Activated T-helper 1 cell treated with Interleukin-2 at 50 U/mL for 16 hours (primary cell): Measurements from ENCODE around the gene ASB15.

ENCODE experiments used
- DNase-seq: peaks from one replicate; pipeline ENCODE4 v3.0.0-alpha.2; 2020; ENCODE audit warnings: low read depth

ASB15 gene

DNA sequence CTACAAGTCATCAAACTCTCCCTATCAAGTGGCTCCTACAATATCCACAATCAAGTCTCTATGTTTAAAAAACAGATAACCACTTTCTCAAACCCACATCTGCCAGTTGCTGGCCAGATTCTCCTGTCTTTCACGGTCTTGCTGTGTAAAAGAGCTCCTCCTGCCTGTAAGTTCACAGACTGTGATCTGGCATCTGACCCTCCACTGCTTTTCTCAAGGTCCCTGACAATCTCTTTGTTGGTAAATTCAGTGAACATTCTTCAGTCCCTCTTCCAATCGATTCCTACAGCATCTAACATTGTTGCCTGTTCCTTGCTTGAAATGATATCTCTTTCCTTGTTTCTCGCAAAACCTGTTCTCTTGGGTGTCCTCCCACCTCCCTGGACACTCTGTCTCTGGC lies 35.6 kb downstream of the ASB15 start:
- DNase-seq, result no peak

GRCh38 chr7:123637878-123638277 lies 36.3 kb downstream of the ASB15 start:
- no peak for DNase-seq

DNA sequence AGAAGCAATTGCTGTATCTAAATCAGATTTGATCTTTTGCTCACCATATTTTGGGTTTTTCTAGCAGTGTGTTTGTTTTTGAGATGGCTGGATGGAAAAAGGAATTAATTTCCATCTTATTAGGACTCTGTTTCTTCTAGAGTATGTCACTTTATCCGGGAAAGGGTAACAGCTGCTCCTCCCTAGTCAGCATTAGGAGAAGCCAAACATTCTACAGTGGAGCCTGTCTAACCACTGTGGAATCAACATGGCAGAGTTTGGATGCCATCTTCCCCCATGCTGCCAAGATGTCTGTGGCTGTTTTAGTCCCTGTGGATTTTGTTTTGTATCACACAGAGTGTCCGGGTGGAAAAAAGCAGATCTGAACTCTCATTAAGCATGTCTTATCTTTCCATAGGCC lies 38.0 kb downstream of the ASB15 start:
- DNase-seq, result no peak

GRCh38 chr7:123640583-123640982 lies 39.0 kb downstream of the ASB15 start:
- DNase-seq, result no peak

- DNase-seq, result no peak
These were observed 40.3 kb downstream of the ASB15 start for GRCh38 chr7:123641901-123642300.

DNA sequence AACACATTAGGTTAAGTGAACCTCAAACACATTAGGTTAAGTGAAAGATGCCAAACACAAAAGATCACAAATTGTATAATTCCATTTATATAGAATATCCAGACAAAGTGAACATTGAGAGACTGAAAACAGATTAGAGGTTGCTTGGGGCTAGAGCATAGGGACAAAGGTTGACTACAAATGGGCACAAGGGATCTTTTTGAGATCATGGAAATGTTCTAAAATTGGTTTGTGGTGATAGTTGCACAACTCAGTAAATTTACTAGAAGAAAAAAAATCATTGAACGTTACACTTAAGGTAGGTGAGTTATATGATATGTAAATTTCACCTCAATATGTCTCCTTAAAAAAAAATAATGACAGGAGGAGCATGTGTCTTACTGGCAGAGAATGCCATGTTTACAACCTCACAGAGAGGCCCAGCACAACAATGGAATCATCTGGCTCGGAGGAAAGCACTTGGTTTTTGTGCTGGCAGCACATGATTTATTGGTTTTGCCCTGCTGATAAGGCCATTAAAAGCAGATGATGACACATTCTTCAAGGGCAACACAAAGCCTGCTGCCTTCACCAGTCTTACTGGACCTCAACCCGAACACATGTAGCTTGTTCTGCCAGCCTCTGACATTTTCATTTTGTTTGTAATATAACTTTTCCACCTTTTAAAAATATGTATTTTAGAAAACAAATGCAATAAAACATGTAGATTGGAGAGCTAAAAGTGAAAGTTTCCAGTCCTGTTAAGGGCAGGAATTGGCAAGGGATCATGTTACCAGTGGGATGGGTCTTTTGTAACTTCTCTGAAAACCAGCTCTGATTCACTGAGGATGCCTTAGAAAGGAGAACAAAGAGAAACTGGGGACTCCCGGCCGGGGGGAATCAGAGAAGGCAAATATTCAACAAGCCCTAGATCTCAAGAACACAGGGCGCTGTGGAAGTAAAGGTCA lies 42.1 kb downstream of the ASB15 start:
- no peak for DNase-seq

DNA sequence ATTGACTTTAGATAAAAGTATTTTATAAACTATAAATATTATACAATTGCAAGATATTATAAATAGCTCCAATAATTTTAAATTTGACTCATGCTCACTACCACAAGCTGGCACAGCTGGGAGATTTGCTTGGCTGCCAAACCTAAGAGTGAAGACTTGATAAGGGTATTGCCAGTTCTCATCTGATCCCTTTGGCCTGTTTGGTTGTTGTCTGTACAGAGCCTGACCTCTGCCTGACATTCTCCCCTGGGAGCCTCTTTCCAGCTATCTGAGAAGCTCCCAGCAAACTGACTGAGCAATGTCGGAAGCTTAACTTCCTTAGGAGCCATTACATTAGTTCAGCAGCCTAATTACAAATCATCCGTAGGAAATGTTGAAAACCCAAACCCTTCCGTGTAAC lies 43.9 kb downstream of the ASB15 start:
- DNase-seq, result no peak

- DNase-seq, result no peak
These were observed 45.6 kb downstream of the ASB15 start for GRCh38 chr7:123647106-123647730.

DNA sequence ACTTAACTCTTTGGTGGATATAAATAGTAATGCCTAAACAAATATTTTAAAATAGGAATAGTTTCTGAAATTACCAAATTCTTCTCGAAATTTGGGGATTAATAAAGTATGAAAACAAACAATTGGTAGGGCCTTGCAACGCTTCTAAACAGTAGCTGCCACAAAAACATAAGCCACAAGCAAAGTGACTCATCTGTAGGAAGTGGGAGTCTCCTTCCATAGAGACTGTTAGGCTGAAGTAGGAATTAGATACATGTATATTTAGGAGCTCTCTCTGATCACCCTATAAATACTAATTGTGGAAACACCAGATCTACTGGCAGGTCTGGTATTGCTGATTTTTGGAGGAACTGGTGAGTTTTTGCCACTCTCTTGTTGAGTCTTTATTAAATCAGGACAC lies 48.3 kb downstream of the ASB15 start:
- no peak for DNase-seq

GRCh38 chr7:123650595-123650994 lies 49.0 kb downstream of the ASB15 start:
- no peak for DNase-seq

DNA sequence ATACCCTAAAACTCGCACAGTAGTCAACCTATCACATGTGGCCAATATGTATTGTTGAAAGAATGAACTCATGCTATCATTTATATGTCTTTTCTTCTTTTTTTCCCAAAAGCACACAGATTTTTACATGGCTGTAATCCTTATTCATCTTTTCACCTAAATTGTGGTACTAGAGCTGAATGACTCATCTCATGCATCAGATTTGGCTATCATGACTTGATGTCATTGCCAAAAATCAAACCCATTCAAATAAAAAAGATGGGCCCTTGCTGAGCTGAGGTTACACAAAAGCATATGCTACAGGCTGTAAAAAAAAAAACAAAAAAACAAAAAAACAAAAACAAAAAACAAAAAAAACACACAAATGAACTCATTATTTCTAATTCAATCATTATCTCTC lies 50.8 kb downstream of the ASB15 start:
- no peak for DNase-seq

DNA sequence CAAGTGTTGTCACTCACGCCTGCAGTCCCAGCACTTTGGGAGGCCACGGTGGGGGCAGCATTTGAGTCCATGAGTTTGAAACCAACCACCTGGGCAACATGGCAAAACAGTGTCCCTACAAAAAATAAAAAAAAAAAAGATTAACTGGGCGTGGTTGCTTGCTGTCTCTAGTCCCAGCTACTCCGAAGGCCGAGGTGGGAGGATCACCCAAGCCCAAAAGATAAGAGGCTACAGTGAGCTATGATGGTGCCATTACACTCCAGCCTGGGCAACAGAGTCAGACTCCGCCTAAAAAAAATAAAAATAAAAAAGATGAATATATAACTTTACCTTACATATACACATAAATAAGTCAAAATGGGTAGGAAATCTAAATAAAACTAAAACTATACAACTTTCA lies 51.5 kb downstream of the ASB15 start:
- DNase-seq, result no peak

DNA sequence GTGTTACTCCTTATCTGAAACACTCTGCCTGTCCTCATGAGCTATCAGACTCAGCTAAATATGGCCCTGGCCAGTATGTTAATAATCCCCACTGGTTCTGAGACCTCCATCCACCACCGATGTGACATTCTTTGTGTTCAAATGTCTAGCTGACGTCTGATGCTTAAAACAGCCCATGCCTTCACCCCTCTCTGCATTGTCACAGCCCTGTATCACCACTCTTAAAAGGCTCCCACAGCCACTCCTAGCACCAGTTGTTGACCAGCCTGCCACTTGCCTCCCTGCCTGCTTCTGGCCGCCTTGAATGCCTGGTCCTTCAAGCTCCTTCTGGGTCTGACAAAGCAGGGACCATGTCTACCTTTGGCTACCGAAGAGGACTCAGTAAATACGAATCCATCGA lies 54.0 kb downstream of the ASB15 start, which contains the start of gene LMOD2:
TSS of gene LMOD2 (plus strand) at position 253 of the 400 bp plus-strand sequence. CDS start at position 351, 98 bp downstream.
- no peak for DNase-seq

DNA sequence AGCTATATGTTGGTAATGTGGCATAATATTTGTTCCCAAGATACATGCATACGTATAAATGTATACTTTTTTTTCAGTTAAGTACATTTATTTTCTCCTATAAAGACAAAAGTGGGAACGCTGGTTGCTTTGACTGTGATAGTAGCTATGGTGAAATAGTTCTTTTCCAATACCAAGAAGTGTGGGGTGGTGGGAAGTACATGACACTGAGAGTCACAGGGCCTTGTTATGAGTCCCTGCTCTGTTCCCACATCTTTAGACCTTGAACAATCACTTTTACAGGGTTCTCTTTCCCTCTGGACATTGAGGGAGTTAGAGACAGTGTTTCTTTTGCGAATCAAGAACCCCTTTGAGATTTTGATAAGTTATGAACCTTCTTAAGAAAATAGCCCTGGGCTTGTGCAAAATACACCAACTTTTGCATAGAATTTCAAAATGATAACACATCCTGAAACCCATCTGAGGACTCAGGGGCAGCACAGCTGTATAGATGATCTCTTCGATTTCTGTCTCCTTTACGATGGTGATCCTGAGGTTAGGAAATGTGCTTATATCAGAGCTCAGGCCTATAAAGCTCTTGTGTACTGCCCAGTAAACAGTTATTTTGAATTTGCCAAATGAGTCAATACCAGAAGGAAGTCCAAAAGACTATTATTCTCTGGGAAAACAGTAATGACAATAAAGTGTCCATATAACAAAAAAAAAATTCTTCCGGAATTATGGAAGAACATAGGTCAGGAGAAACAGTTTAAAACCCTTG lies 55.1 kb downstream of the ASB15 start:
- no peak for DNase-seq

GRCh38 chr7:123657304-123657685 lies 55.7 kb downstream of the ASB15 start:
- no peak for DNase-seq

DNA sequence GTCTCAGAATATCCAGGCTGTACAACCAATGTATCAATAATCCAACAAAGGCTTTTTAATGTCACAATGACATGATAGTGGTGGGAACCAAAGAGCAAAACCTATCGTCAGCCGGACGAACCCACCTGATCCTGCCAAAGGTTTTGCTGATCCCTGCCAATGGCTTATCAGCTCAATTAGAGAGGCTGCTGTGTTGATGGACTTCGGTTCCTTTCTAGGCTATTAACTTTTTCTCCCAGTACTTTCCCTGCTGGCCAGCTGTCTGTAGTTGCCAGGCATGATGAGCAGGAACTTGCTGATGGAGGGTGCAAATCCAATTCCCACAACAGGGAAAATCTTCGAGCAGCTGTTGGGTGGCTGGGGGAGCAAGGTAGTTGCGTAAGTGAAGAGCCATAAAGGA lies 56.4 kb downstream of the ASB15 start:
- DNase-seq, result no peak

DNA sequence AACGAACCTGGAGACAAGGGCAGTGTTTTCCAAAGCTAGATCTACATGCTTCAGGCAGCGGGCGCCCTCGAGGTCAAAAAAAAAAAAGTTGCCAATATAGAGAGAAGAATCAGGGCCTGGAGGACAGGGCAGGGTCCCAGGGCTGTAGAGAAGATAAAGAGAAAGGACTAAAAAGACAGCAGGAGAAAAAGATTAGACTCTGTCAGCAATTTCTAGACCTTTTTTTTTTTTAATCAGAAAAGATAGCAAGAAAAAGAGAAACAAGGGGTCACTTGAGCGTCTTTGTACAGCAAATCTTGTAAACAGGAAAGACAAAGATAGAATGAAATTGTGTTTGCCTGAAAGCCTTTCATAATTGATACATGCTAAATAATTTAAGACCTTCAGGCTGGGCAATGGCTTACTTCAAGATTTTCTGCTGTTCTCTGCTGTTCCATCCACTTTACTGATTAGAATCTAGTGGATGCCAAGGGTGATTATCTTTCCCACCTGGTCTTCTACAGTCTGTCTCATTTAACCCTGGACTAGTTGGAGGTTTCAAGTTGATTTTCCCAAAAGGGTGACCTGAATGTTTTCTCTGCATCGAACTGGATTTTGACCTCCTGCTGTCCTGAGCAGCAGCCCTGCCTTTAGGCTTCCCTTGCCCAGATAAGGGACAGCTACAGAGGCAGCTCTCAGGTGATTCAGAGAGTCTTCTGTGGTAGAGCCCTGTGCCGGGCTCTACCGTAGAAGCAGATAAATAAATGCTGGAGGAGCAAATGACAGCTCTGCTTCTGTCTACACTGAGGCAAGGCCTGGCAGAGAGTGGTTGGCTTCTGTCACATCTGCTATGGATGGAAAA lies 59.1 kb downstream of the ASB15 start:
- no peak for DNase-seq

DNA sequence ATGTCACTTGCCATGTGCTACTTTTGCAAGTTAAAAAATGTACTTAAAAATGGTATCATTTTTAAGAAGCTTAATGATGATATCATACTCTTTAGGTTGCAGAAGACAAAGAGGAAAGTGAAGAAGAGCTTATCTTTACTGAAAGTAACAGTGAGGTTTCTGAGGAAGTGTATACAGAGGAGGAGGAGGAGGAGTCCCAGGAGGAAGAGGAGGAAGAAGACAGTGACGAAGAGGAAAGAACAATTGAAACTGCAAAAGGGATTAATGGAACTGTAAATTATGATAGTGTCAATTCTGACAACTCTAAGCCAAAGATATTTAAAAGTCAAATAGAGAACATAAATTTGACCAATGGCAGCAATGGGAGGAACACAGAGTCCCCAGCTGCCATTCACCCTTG lies 60.1 kb downstream of the ASB15 start:
- no peak for DNase-seq

- no peak for DNase-seq
These were observed 60.7 kb downstream of the ASB15 start for GRCh38 chr7:123662293-123662692.

- no peak for DNase-seq
These were observed 61.1 kb downstream of the ASB15 start for GRCh38 chr7:123662755-123663154.

DNA sequence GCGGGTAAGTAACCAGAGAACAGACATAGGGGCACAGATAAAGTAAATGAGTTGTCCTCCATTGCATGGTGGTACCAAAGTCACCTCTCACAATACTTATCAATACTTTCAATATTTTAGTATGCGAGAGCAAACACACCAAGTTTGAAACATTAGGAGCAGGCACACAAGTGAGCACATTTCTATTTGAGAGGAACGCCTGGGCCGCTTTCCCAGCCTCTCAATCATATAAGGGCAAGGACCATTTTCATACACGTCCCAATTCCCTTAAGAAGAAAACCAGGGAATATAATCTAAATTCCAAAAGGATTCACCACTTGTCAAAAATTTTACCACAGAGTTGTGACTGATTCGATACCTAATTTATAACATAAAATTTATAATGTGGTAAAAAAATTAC lies 61.6 kb downstream of the ASB15 start:
- DNase-seq, result no peak

DNA sequence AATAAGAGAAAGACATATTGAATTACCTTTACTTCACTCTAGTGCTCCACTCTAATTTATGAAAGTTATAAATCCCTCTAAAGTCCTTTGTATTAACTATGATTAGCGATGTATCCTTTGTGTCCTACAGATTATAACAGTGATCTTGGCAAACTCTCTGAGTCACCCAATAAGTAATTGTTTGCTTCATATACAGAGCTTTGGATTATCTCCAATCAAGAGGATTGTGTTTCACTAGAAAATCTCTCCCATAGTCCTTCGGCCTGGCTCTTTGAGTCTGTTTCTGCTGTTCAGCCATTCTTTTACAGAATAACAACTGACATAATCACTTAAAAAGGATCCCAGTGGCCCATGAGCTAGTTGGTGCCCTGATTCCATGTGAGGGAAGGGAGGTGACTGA lies 63.5 kb downstream of the ASB15 start:
- no peak for DNase-seq
